SK-N-MC (cell line): ENCODE data around the gene DFFB.

Source experiments
- EZH2 ChIP-seq: fragments of 200-600 bp; sonication (generic); IDR thresholded peaks from one replicate; pipeline ENCODE4 v1.6.1; 2017; ENCODE audit warnings: antibody characterized with exemption
- FOXP2 ChIP-seq: optimal IDR thresholded peaks from 2 replicates; pipeline ENCODE3; 2011; ENCODE audit warnings: mild to moderate bottlenecking, moderate library complexity; ENCODE audit not compliant: insufficient read depth; ENCODE audit errors: extremely low read length, control extremely low read depth
- POLR2AphosphoS5 ChIP-seq: IDR thresholded peaks from 2 replicates; pipeline ENCODE4 v1.6.1; 2012; ENCODE audit warnings: mild to moderate bottlenecking, low read depth, low read length, borderline replicate concordance

- TF ChIP-seq EZH2 (no peak), POLR2AphosphoS5 (no peak), FOXP2 (no peak)
Measured at GRCh38 chr1:3834701-3835100, 22.6 kb upstream of the DFFB start.
